Thyroid gland (tissue), 4 donors: Measurements from ENCODE around the gene EPHA2.

Source experiments
- POLR2A ChIP-seq, 2 donors: fragments of 450-650 bp; IDR thresholded peaks; one replicate each; pipeline ENCODE4 v1.6.1; 2017; ENCODE audit warnings: antibody characterized with exemption in 2 of 2, mild to moderate bottlenecking in 2 of 2, moderate library complexity in 1 of 2
- TF ChIP-seq, protein P1 (sequence below), 6 experiments: fragments of 200-600 bp in 3 of 6; fragments of 450-650 bp in 3 of 6; sonication (generic) in 3 of 6; IDR thresholded peaks; one replicate each; pipeline ENCODE4 v1.5.1; 2016 to 2019; ENCODE audit warnings: antibody characterized with exemption in 6 of 6, mild to moderate bottlenecking in 2 of 6, inconsistent platforms in 1 of 6, moderate library complexity in 1 of 6

DNA sequence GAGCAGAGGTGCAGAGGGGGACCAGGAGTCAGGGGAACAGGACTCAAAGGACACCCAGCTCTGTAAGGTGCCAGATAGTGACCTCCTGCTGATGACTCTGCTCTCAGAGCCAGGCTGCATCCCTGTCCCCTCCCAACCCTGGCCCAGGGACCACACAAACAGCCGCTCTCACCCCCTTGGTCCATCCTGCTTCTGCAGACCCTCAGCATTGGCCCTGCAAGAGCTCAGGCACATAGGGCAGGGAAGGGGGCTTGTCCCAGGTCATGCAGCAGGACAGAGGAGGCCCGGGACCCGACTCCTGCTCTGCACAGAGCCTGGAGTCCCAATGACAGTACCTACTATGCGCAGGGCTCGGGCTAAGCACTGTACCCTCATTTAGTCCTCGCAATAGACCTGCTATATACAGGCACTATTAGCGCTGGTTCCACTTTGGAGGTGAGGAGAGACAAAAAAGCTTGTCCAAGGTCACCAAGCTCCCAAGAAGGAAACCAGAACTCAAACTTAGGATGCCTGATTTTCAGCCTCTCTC is 15.7 kb downstream of the EPHA2 start:
- no peak for TF ChIP-seq POLR2A (IDR thresholded peaks at IDR 0.05)
- TF ChIP-seq, protein P1, sequence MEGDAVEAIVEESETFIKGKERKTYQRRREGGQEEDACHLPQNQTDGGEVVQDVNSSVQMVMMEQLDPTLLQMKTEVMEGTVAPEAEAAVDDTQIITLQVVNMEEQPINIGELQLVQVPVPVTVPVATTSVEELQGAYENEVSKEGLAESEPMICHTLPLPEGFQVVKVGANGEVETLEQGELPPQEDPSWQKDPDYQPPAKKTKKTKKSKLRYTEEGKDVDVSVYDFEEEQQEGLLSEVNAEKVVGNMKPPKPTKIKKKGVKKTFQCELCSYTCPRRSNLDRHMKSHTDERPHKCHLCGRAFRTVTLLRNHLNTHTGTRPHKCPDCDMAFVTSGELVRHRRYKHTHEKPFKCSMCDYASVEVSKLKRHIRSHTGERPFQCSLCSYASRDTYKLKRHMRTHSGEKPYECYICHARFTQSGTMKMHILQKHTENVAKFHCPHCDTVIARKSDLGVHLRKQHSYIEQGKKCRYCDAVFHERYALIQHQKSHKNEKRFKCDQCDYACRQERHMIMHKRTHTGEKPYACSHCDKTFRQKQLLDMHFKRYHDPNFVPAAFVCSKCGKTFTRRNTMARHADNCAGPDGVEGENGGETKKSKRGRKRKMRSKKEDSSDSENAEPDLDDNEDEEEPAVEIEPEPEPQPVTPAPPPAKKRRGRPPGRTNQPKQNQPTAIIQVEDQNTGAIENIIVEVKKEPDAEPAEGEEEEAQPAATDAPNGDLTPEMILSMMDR (IDR thresholded peaks at IDR 0.05) = no peak
